Activated CD4-positive, CD25-positive, alpha-beta regulatory T cell treated with anti-CD3 and anti-CD28 coated beads, Interleukin-2, amount 50 U/mL, for 72 hours (primary cell): ENCODE data around the gene SMCO2.

ENCODE experiments used
- DNase-seq: peaks from one replicate; pipeline ENCODE4 v3.0.0; 2021

SMCO2 gene

DNA sequence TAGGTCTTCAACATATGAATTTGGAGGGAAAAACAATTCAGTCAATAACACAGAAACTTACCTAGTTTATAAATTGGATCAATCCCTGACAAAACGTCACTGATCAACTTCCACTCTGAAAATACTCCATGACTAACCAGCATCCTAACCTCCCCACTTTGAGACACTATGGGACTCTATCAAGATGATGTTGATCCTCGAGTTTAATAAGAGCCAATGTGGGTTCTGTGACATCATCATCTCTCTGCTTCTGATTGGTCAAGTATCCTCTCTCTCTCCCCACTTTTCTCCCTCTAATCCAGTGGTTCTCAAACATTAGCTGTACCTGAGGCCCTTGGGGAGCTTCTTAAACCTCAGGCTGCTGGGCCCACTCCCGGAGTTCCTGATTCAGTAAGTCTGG lies at the start of gene SMCO2:
TSS of gene SMCO2 (plus strand) at position 301 of the 400 bp plus-strand sequence. CDS start 23,896 bp downstream, outside the sequence.
- DNase-seq = no peak

DNA sequence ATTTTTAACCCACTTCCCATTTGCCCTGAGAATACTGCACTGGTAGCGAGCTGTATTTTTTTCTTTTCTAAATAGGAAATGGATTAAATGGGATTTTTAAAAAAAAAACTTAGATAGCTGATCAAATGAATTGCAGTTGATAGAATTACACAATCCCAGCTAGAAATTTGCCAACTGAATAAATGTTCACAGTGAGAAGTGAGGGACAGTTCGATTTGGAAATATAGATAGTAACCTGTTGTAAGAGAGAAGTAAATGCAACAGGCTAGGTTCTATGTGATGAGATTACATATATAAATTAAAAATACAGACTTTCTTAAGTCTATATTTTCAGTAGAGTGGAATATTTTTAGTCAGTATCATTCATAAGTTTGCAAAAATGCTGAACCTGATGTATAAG lies 48.1 kb upstream of the SMCO2 start:
- DNase-seq = no peak

DNA sequence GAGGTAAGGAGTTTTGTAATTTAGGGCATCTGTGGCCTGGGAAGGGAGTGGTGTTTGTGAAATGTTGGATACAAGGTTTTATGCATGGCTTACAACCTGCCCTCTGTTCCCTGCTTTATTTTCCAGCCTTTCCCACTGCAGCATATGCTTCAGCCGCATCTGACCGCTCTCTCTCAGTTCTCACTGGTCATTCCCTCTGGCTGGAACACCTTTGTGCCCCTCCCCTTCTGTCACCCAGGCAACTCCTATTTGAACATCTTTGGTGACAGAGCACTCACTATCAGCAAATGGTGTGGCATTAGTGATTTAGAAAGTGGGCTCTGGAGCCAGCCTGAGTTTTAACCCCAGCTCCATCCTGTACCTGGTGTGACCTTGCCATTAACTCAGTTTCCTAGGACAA lies 47.5 kb upstream of the SMCO2 start:
- no peak for DNase-seq

DNA sequence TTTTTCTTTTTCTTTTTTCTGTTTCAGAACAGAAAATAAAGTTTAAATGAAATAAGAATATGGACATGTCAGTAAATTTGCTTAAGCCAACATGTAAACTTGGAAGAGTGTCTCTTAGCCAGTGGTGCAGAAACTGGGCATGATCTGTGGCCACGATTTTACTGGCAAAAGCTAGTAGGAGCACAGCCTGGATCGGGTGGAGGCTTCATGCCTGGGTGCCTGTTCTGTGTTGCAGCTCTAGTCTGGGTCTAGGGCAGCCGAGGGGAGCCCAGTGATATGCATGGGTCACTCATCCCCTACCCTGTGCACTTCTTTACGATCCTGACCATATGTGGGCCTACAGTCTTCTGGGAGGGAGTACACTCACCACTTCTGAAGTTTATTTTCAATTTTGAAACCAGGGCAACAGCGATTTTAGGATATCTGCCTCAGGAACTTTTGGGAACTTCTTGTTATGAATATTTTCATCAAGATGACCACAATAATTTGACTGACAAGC lies 45.6 kb upstream of the SMCO2 start:
- no peak for DNase-seq

DNA sequence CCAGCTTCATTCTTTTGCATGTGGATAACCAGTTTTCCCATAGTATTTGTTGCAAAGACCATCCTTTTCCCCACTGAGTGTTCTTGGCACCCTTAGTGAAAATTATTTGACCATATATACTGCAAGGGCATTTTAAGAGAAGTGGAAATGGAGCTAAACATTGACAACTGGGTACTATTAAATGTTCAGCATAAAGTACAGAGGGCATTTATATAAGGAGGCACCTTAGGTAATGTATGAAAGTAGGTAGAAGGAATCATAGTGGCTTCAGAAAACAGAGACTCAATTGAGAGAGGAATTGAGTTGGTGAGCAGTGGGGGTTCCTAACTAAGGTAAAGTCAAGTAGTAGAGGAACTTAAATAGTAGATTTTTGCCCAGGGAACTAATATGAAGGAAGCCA lies 34.5 kb upstream of the SMCO2 start:
- no peak for DNase-seq

DNA sequence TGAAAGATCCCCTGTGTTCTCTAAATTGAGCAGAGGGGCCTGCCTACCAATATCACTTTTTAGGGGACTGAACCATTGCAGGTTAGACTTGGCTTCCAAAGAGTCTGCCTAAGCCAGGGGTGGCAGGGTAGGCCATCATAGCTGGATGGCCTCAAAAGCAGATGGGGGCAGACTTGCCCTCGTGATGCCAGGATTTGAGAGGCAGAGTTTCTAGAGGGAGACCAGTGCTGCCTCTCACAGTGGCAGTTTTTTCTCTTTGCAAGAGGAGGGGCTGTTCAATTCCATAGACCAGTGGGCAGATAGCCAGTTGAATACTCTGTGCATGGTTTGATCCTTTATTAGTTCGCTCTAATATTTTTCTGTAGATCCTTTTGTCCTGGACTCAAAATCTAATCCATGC lies 23.8 kb upstream of the SMCO2 start:
- DNase-seq = no peak

DNA sequence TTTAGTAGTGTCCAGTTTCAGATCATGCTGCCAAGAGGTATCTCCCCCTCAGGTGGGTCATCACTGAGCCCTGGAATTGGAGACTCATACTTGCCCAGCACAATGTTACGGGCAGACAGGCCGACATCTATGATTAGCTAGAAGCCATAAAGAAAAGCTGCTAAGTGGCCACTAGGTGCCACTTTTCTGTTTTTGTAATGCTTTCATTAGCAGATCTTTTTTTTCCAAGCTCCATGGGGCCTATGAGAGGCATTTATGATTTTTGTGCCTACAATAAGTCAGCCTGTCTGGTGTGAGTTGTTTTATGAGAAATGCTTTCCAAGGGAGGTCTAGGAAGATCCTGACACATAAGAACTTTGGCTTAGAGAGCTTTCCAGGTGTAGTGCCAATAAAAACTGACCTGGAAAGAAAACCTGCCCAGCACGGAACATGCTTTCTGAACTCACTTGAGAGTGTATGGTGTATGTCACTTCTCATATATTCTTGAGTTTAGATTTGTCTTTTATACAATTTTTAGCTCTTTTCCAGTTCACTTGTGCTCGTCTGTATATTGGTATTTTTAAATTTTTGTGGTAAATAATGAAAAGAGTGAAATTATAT lies 21.8 kb upstream of the SMCO2 start:
- no peak for DNase-seq

DNA sequence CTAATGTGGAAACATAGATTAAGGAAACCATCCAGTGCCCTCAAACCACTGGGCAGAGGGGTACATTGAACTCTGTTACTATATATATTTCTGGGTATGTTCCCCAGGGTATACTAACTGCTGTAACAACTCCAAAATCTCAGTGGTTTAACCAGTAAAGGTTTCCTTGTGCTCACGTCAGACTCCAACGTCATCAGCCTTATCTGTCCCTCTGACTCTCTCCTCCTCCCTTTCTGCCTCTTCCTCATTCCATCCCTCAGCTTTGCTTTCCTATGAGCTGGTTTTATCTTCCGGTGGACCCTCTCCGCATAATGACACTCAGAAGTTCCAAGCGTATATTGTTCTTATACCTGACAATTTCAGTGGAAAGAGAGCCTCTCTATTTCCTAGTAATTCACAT lies 21.2 kb upstream of the SMCO2 start:
- no peak for DNase-seq

DNA sequence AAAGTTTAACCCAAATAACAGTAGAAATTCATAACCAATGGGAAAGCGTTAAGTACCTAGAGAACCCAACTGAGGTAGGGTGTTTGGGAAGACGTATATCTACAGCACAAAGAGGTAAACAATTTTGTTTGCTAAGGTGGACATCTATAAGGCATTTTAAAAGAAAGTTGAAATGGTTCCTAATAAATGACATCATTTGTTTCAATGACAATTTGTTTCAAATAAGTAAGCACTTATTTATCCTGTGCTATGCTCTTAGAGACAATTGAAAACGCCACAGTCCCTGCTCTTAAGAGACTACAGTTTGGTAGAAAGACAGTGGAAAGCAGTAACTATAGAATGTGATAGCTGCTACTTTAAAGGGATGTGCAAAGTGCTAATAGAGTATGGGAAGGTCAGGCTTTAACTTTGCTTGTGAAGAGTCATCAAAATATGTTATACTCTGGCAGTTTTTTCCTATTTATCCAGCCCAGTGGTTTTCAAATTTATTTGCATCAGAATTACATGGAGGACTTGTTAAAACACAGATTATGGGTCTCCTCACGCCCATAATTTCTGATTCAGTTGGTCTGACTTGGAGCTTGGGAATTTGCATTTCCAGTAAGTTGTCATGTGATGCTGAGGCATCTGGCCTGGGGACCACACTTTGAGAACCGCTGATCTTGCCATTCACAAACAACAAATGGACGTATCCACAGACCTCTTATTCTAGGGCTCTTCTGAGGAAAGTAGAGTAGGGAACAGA lies 19.6 kb upstream of the SMCO2 start:
- DNase-seq = no peak

DNA sequence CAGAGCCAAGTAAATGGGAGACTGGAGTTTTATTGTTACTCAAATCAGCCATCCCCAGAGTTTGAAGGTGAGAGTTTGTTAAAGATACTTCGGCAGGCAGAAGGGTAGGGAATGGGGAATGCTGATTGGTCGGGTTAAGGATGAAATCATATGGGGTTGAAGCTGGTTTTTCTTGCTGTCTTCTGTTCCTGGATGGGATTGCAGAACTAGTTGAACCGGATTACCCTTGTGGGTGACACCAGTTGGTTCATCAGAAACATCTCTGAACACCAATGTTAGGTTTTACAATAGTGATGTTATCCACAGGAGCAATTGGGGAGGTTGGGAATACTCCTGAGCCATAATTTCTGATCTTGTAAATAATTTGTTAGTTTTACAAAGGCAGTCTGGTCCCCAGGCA lies 18.7 kb upstream of the SMCO2 start:
- no peak for DNase-seq

DNA sequence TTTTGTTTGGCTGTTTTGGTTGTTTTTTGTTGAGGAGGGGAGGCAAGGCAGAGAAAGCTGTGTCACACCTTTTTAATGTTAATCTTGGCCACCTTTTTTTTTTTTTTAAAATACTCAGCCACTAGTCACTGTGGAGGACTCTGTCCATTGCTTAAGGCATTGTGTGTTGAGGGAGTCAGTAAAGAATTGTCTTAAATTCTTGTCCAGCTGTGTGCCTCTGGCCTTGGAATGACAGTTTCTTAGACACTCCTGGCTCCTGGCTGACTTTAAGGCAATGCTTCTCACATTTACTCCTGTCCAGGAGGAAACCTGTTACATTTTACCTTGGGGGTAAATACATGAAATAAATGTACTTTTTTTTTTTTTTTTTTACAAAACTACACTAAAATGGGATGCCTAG lies 18.1 kb upstream of the SMCO2 start:
- no peak for DNase-seq

DNA sequence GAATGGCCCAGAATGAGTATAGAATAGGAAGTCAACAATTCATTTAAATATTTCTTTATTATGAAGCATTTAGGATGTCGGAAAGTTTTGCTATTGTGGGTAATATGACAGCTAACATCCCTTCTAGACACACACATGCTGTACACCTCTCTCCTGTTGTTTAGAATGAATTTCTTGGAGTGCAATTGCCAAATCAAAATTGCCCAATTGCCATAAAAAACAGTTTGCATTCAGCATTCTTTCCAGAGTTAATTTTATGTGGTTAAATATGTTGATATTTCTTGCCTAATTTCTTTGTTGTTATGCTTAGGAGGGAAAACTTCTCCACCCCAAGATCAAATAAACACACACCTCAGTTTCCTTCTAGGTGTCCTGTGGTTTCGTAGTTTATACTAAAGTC lies 16.9 kb upstream of the SMCO2 start:
- DNase-seq = no peak

DNA sequence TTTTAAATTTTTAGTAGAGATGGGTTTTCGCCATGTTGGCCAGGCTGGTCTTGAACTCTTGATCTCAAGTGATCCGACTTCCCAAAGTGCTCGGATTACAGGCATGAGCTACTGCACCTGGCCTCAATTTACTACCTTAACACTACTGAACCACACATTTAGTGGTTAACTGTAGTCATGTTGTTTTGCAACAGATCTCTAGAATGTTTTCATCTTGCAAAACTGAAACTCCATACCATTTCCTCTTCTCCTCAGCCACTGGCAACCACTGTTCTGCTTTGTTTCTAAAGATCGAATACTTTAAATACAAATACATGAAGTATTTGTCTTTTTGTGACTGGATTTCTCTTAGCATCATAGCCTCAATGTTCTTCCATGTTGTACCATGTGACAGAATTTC lies 15.4 kb upstream of the SMCO2 start:
- no peak for DNase-seq

DNA sequence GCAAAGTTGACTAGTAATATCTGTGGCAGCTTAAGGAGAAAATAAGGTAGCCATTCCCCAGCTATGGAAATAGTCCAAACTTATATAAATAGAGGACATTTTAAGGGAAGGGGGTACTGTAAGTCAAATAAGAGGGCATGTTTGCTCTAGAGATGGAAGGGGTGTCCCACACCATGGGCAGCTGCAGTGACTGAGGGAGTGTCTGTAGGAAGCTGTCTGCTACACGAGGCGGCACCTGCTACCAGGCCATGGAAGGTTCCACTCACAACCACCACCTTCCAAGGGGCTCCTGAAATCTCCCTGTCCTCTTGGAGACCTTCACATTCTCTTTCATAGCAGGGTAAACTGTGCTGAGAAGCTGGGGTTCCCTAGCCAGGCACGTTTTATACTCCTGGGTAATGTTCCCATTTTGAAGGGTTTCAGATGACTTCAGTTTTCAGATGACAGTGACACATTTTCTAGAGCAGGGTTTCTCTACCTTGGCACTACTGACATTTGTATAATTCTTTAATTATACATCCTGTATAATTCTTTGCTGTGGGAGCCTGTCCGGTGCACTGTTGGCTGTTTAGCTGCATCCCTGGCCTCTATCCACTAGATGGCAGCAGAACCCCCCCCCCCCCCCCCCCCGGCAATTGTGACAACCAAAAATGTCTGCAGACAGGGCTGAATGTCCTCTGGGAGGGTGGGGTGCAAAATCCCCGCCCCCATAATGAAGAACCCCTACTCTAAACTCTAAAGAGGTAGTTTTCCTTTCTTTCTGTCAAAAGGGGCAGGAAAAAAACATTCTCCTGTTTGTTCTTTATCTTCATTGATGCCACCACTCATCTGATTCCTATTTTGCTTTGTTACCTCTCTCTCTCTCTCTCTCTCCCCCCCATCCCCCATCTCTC lies 11.6 kb upstream of the SMCO2 start:
- no peak for DNase-seq

DNA sequence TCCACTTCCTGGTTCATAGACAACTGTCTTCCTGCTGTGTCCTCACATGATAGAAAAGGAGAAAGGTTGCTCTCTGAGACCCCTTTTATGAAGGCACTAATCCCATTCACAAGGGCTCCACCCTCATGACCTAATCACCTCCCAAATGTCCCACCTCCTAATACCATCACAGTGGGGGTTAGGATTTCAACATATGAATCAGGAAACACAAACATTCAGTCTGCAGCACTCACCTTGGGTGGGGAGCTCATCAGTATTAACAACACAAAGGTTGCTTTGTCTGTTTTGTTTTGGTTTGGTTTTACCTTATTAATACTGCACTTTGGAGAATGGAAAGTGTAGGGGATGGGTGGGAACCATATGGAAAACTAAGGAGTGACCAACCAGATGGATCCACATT lies 10.5 kb upstream of the SMCO2 start:
- DNase-seq = no peak

DNA sequence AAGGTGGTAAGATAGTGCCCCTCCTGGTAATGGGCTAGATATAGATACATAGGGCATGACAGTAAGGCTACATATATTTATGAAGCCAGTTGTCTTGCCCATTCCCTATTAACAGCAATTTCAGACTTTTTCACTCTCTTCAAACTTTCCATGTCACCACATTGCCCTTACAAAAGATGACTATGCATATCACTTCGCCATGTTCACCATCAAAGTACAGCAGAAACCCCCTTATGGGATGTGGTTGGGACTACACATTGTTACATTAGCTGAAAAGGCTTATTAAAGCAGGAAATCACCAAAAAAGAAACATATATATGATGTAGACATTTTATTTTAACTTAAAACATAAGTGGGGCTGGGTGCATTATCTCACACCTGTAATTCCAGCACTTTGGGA lies 9.8 kb upstream of the SMCO2 start:
- no peak for DNase-seq

DNA sequence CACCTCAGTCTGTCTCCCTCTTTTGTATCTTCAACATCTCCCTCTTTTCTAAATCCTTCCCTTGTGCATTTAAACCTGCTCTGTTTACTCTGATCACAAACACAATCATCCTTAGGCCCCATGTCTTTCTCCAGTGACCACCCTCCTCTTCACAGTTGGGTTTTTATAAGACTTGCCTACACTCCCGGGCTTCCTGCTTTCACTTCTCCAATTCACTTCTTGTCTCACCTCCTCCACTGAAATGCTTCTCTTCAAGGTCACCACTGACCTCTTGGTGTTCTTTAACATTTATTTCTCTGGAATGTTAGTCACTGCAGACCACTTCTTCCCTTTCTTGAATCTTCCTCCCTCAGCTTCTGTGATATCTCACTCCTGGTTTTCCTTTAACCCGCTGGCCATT lies 8.7 kb upstream of the SMCO2 start:
- DNase-seq = no peak

DNA sequence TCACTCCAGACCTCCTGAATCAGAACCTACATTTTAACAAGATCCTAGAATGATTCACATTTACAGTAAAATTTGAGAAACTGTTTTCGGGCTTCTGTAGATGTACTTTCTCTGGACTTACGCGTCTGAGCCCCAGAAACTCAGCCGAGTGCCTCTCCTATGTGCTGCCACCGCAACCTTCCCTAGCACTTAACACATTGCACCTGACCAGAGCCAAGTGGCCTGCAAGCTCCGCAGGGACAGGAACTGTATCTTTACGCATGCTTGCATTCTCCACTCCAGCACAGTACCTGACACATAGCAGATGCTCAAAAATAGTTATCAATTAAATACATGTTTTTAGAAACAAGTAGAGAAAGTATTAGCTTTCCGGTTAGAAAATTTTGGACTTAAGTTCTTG lies 1.2 kb downstream of the SMCO2 start:
- DNase-seq = no peak

DNA sequence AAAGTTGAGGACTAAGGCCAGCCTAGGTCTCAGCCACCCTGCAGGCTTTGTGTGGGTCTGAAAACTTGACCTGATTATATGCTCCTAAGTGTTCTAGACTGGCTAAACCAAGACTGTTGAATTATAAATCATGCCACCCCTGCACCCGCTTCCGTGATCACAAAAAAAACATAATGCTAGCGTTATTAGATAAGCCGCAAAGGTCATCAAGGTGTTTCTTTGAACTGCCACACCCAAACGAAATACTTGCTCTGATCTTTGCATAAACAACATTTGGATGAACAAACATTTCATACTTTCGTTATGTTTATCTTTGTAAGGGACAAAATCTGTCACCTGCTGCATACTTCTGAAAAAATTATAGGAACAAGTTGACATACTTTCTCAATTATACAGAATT lies 2.5 kb downstream of the SMCO2 start:
- DNase-seq = no peak

DNA sequence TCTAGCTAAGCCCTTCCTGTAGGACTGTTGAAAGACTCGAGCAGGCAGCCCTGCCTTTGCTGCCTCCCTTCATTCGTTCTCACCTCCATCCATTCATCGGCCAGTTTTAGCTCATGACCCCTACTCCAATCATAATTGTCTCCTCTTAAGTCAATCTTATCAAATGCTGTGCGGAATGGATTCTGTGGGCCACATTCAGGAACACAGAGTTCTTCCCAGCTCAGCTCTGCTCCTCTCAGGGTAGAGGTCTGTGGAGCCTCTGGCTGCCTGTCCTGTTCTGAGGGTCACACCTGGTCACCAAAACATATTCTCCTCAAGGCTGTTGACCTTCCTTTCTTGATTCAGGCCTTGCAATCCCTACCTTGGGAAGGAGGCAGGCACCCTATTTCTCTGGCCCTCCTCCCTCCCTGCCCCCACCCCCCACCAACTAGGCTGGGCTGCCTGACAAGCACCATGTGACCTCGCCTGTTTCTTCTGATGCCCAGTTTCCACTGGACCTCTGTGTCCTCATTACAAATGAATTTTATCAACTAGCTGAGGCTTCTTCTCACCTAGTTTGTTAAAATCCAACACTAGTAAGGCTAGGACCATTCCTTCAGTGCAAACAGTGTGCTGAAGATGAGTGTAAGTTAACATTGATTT lies 3.5 kb downstream of the SMCO2 start:
- DNase-seq = no peak

DNA sequence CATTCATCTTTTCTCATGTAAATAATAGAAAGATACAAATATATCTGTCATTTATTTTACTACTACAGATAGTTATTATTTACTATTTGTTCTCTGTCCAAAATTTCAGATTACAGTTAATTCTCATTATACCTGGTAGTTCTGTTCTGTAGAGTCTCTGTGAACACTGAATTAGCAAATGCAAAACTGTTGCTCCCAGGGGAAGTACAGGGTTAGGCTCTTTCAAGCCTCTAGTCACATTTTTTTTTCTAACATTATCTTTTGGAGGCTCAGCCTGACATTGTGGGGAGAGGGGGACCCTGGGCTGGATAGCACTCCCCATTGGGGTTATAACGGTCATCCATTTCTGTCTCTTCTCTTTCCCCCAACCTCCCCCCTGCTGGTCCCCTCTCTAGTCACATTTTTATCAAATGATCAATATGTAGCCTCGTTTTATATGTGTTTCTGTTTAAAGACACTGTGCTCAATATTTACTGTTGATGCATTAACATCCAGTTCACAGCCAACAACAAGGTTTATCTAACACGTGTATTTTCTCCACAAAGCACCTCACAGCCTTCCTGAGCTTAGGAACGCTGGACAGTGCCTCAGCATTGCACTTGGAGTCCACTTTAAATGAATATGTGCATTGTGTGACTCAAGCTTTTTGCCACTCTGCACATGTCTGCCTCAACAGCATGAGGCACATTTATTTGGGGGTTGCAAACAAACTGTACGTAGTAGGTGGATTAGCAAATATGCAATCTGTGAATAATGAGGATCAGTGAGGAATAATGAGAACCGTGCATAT lies 4.7 kb downstream of the SMCO2 start:
- no peak for DNase-seq

DNA sequence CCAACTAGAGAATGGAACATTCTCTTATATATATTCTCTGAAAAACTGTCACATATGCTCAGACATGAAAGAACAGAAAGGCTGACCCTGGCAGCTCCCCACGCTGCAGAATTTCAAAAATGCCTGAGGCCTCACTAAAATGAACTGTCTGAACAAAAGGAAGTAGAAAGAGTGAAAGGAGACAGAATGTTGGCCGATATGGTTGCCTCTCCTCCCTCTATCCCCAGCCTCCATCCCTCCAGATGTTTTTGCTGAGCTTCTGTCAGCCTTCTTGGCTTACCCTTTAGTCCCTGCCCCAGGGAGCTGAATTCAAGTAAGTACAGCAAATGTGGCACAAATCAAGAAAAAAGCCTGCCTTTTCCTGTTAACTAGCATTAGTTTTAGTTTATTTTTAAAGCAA lies 6.9 kb downstream of the SMCO2 start:
- DNase-seq = no peak

DNA sequence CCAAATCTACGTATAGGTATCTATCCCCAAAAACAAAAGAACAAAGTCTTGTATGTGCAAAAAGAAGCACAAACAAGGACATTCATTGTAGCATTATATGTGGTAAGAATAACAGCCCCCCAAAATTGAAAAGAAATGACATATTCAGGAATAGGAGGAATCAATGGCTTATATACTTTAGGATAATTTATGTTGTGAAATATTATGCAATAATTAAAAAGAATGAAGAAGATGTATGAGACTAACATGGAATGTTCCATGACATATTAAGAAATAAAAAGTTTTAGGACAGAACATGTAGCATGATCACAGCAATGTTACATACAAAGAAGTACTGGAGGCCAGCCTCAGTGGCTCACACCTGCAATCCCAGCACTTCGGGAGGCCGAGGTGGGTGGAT lies 9.1 kb downstream of the SMCO2 start:
- DNase-seq = no peak
